ENCODE measurements around the gene DIP2C.
"Not testable (repeated sequence)": the region's sequence is repeated elsewhere in the genome, so short reads cannot be mapped to it uniquely, and the experiment has no call there.

The DIP2C gene

DNA sequence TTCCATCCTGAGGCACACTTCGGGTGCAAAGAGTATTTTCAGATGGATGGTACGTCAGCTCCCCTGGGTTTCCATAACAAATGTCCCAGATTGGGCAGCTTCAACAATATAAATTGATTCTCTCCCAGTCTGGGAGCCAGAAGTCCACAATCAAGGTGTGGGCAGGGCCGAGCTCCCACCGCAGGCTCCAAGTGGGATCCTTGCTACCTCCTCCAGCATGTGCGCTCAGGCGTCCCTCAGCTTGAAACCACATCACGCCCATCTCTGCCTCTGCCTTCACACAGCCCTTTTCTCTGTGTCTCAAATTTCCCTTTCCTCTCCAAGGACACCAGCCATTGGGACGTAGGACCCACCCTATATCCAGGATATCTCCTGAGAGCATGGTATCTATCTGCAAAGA lies 153.5 kb downstream of the DIP2C start:
- DNase-seq (ENCODE audit: low read depth in 2 of 2): no peak

GRCh38 chr10:535051-535450 lies 154.4 kb downstream of the DIP2C start:
- DNase-seq (ENCODE audit: low read depth in 2 of 2): no peak

- DNase-seq (ENCODE audit: low read depth in 2 of 2): no peak
These were observed 155.4 kb downstream of the DIP2C start for GRCh38 chr10:534047-534566.

DNA sequence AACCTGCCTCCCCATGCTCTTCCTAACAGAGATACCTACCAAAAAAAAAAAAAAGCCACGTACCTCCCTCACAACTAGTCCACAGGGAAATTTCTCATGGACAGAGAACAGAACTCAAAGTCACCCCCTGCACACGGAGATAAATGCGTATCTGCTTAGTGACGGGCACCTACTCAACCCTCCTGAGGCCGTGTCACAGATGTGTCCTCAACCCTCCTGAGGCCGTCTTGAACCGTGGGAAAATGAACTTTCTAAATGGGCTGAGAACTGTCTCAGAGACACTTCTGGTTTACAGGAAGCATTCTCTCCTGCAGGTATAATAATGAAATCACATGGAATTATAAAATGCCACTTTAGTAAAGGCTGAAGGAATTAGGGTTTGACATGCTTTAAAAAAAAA lies 155.9 kb downstream of the DIP2C start:
- DNase-seq (ENCODE audit: low read depth in 2 of 2): no peak

- no peak for DNase-seq (ENCODE audit: low read depth in 2 of 2)
These were observed 156.3 kb downstream of the DIP2C start for GRCh38 chr10:533186-533585.

GRCh38 chr10:532331-532730 lies 157.1 kb downstream of the DIP2C start:
- DNase-seq (ENCODE audit: low read depth in 2 of 2): not testable (repeated sequence)

- DNase-seq (ENCODE audit: low read depth in 2 of 2): no peak
These were observed 157.9 kb downstream of the DIP2C start for GRCh38 chr10:531541-531940.

- DNase-seq (ENCODE audit: low read depth in 2 of 2): no peak
These were observed 158.8 kb downstream of the DIP2C start for GRCh38 chr10:530717-531116.

GRCh38 chr10:529468-530230 lies 159.8 kb downstream of the DIP2C start:
- no peak for DNase-seq (ENCODE audit: low read depth in 2 of 2)

GRCh38 chr10:528173-529165 lies 161.0 kb downstream of the DIP2C start:
- DNase-seq (ENCODE audit: low read depth in 2 of 2): no peak

GRCh38 chr10:527416-527815 lies 162.1 kb downstream of the DIP2C start:
- DNase-seq (ENCODE audit: low read depth in 2 of 2): no peak

GRCh38 chr10:526651-527312 lies 162.7 kb downstream of the DIP2C start:
- no peak for DNase-seq (ENCODE audit: low read depth in 2 of 2)

DNA sequence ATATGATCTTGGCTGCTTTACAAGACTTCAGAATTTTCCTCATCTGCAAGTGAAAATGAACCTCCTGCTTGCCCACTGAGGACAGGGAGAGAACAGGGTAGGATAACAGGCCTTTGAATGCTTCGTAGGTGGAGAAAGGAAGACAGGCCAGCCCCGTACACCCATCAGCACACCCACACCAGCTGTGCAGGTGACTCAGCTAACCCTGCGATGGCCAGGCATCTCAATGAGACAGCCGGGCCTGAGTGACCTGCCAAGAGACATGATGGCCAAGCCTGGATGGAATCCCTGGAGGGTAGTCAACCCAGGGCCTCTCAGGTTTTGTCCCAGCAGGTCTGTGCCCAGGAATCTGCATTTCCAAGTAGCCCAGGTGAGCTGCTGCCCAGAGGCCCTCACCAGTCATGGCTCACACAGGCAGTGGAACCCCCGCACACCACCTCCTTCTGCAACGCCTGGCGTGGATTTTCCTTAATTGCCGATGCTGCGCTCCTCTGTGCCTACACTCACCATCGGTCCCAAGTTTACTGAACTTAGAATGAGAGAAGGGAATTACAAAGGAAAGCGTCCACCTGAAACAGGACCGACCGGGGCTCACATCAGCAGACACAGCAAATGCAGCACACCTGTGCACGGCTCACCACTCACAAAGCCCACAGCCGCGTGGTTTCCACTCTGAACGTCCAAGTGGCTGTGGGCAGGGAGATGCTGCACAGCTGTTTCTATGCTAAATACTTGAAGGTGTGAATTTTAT lies 163.7 kb downstream of the DIP2C start:
- DNase-seq (ENCODE audit: low read depth in 2 of 2): no peak

GRCh38 chr10:523925-524324 lies 165.5 kb downstream of the DIP2C start:
- no peak for DNase-seq (ENCODE audit: low read depth in 2 of 2)

DNA sequence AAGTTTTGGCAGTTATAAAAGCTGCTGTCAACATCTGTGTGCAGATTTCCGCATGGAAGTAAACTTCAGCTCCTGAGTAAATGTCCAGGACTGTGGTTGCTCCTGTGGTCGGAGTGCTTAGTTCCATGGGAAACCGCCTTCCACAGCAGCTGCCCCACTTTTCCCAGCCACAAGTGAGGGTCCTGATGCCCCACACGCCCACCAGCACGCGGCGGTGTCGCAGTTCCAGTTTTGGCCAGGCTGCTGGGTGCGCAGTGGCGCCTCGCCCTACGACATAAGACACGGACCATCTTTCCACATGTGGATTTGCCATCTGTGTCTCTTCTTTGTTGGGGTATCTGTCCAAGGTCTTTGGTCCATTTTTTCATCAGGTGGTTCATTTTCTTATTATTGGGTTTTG lies 167.1 kb downstream of the DIP2C start:
- no peak for DNase-seq (ENCODE audit: low read depth in 2 of 2)

- no peak for DNase-seq (ENCODE audit: low read depth in 2 of 2)
These were observed 167.9 kb downstream of the DIP2C start for GRCh38 chr10:521261-522250.

- DNase-seq (ENCODE audit: low read depth in 2 of 2): no peak
These were observed 169.1 kb downstream of the DIP2C start for GRCh38 chr10:520402-520787.

- DNase-seq (ENCODE audit: low read depth in 2 of 2): no peak
These were observed 169.6 kb downstream of the DIP2C start for GRCh38 chr10:519716-520401.

DNA sequence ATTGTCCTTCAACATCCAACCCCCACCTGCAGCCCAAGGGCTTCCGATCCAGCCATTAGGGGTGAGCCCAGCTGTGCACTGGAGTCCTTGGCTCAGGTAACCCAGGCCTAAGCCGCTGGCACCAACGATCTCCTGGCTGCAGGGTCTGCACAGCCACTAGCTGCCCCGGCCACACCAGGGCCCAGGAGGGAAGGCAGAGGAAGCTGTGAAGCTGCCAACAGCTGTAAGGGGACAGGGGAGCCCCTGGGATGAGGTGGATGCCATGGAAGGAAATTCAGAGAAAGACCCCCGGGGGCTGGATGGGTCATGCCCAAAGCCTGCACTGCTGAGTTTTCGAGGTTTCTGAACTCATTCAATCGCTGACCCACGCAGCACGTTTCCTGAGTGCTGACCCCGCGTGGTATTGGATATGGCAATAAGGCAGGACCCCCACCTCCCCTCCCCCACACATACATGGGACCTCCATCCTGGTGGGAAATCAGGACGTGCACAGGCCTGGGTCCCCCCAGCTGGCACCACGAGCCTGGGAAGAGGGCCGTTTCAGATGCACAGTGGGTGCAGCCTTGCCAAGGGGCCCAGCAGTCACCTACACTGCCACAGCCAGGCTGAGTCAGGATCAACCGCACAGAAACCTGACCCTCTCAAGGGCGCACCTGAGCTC lies 170.3 kb downstream of the DIP2C start:
- DNase-seq (ENCODE audit: low read depth in 2 of 2): no peak

All from stimulated activated CD4-positive, alpha-beta T cell treated with anti-CD3 and anti-CD28 coated beads, Interleukin-1b, Interleukin-23, amount 100 ng/mL, for 4 hours (primary cell).